Measurements from ENCODE around the gene UQCRH. TPM values are rescaled to one million over a fixed set of nuclear protein-coding genes. Genes with fewer than 3 reads are reported as not detected.
"Not testable (repeated sequence)": the region's sequence is repeated elsewhere in the genome, so short reads cannot be mapped to it uniquely, and the experiment has no call there.

UQCRH gene
- total RNA-seq, 1 donor from 2014 or later = 1,143 TPM

DNA sequence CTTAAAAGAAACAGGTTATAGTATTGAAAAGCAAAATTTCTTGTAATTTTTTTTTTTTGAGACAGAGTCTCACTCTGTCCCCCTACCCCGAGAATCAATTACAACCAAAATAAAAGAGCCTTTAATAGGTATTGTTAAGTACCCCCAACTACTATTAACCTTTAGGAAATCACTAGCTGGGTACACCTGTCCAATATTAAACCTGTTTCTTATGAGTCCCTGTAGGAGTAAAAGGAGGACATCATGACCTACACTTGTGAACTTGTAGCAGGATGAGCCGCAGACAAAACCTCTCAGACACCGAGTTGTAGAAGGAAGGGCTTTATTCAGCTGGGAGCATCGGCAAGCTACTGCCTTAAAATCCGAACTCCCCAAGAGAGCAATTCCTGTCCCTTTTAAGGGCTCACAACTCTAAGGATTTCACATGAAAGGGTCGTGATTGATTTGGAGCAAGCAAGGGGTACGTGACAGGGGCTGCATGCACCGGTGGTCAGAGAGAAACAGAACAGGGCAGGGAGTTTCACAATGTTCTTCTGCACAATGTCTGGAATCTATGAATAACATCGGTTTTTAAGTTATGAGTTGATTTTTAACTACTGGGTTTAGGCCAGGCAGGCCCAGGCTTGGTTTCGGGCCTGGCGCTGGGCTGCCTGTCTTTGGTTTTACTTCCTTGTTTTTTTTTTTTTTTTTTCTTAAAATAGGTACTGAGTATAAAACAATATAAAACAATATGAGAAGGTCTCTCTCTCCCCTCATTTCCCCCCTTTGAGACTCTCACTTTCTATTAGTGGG is 22.0 kb downstream of the UQCRH start:
- DNase-seq; intact Hi-C loops (cut with DNase I); ATAC-seq (ENCODE audit: poor library complexity): not testable (repeated sequence)

DNA sequence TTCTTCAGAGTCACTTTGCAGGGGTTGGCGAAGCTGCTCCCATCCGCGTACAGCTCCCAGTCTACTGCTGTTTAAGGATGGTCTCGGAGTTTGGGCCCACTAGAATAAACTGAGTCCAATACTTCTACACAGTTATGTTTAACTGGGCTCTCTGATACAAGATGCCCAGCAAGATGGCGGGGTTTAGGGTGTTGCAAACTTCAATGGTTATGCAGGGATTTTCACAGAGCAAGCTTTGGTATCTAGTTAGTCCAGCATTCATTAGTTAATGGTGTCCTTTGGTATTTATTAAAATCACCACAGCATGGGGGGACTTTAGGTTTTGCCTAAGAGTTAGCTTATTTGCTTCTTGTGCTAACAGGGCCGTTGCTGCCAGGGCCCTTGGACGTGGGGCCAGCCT is 24.7 kb downstream of the UQCRH start:
- DNase-seq; ATAC-seq (ENCODE audit: poor library complexity); intact Hi-C loops (cut with DNase I): not testable (repeated sequence)

DNA sequence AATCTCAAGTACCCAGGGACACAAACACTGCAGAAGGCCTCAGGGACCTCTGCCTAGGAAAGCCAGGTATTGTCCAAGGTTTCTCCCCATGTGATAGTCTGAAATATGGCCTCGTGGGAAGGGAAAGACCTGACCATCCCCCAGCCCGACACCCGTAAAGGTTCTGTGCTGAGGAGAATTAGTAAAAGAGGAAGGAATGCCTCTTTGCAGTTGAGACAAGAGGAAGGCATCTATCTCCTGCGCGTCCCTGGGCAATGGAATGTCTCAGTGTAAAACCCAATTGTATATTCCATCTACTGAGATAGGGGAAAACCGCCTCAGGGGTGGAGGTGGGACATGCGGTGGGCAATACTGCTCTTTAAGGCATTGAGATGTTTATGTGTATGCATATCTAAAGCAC is 26.3 kb downstream of the UQCRH start:
- intact Hi-C loops (cut with DNase I) = not testable (repeated sequence)

DNA sequence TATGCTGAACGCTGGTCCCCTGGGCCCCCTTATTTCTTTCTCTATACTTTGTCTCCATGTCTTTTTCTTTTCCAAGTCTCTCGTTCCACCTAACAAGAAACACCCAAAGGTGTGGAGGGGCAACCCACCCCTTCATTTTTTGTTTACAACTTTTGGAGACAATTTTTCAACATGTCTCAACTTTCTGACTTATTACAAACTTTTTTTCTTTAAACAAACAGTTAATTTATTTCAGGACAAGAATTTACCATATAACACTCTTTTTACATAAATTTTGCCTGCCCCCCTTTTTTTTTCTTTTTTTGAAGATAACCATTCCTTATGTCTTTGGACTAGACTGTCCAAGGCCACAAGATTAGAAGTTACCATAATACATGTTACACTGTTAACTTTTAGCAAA is 26.9 kb downstream of the UQCRH start:
- intact Hi-C loops (cut with DNase I); ATAC-seq (ENCODE audit: poor library complexity); DNase-seq: not testable (repeated sequence)

More for the DNA sequence above, 26.3 kb downstream of the UQCRH start:
- not testable (repeated sequence) for ATAC-seq (ENCODE audit: poor library complexity); DNase-seq

DNA sequence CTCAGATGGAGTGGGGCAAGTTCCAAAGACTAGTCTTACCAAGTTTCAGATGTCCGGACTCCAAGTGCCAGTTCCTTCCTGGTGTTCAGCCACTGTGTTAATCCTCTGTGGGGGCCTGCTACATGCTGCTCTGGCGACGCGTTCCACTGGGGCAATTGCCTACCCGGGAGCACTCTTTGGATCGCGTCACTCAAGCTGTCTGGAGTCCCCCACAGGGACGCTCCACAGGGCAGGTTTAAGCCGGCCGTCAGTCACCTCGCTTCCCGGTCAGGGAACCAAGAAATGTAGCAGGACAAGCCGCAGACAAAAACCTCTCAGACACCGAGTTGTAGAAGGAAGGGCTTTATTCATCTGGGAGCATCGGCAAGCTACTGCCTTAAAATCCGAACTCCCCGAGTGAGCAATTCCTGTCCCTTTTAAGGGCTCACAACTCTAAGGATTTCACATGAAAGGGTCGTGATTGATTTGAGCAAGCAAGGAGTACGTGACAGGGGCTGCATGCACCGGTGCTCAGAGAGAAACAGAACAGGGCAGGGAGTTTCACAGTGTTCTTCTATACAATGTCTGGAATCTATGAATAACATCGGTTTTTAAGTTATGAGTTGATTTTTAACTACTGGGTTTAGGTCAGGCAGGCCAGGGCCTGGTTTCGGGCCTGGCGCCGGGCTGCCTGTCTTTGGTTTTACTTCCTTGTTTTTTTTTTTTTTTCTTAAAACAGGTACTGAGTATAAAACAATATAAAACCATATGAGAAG is 28.5 kb downstream of the UQCRH start:
- intact Hi-C loops (cut with DNase I); ATAC-seq (ENCODE audit: poor library complexity); DNase-seq: not testable (repeated sequence)

DNA sequence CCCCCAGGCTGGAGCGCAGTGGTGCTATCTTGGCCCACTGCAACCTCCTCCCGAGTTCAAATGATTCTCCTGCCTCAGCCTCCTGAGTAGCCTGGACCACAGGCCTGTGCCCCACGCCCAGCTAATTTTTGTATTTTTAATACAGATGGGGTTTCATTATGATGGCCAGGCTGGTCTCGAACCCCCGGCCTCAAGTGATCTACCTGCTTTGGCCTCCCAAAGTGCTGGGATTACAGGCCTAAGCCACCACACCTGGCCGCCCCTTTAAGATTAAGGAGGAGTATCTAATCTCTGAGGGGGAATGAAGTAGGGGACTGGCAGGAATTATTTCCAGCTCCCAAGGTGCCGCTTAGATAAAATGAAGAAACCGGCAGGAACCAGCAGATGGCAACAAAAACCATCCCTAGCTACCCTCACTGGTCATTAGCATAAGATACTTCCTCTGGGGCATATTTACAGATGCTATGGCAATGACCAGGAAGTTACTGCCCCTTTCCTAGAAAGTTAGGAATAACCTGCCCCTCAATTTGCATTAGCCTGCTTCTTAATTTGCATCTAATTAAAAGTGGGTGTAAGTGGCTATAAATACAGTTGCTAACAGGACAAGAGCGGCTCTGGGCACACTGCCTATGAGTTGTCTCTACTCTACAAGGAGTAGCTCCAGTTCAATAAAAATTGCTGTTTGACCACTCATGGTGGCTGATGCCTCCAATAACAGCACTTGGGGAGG is 30.0 kb downstream of the UQCRH start:
- DNase-seq (no peak), ATAC-seq (ENCODE audit: poor library complexity) (no peak)
- intact Hi-C loops (cut with DNase I) = no loop called here

DNA sequence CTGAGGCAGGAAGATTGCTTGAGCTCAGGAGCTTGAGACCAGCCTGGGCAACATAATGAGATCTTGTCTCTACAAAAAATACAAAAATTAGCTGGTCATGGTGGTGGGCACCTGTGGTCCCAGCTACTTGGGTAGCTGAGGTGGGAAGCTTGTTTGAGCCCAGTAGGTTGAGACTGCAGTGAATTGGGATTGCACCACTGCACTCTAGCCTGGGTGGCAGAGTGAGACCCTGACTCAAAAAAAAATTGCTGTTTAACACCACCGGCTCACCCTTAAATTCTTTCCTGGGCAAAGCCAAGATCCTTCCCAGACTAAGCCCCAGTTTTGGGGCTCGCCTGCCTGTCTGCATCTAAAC is 30.5 kb downstream of the UQCRH start:
- no peak for DNase-seq
- ATAC-seq (ENCODE audit: poor library complexity) = no peak

DNA sequence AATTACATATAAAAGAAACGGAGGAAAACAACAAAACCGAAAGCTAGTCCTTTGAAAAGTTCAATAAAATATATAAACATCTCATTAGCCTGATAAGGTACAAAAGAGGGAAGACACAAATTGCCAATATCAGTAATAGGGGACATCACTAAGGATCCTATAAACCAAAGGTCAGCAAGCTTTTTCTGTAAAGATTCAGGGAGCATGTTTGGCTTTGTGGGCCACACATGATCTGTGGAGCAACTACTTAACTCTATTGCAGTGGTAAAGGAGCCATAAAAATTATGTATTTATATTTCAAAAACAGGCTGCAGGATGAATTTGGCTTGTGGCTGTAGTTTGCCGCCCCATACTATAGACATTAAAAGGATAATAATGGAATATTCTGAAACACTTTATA is 31.6 kb downstream of the UQCRH start:
- no peak for DNase-seq
- ATAC-seq (ENCODE audit: poor library complexity) = no peak
- intact Hi-C loops (cut with DNase I) = no loop called here

More for the DNA sequence above, 30.5 kb downstream of the UQCRH start:
- intact Hi-C loops (cut with DNase I) = no loop called here

DNA sequence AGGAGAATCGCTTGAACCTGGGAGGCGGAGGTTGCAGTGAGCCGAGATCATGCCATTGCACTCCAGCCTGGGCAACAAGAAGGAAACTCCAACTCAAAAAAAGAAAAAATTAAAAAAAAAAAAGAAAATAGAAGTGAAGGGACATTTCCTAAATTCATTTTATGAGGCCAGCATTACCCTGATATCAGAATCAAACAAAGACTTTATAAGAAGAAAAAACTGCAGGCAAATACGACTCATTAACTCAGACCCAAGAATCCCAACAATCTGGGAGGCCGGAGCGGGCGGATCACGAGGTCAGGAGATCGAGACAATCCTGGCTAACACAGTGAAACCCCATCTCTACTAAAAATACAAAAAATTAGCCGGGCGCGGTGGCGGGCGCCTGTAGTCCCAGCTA is 33.9 kb downstream of the UQCRH start:
- ATAC-seq (ENCODE audit: poor library complexity); DNase-seq; intact Hi-C loops (cut with DNase I): not testable (repeated sequence)

DNA sequence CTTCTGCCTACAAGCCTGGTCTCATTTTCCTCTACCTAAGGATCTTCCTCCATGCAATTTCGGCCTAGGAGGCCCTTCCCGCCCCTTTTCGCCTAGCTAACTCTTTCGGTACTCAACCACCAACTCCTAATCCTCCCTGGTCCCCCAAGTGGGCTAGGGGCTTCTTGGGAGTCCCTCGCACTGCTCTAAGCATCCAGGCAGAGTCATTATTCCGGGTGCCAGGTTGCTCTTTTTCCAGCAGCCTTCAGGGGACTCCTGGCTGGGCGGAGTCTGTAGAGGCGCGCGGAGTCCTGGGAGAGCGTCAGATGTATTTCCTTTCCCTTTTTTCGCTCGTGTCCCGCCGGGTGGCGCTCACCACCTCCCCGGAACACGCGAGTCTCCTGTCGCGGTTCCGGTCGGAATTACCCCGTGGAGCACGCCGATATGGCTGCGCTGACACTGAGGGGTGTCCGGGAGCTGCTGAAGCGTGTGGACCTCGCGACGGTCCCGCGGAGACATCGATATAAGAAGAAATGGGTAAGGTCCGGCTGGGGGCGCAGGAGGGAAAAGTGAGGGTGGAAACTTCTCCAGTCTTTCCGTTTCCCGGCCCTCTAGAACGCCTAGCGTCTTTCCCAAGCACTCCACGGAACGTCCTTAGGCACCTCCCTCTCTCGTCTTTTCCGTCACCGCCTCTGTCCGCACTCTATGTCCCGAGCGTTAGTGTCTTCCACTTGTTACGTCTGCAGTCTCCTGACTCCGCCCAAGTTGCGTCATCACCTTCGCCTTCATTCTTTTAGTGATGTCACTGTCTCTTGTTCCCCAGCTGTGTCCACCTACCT is 37.1 kb downstream of the UQCRH start, which contains the start of gene NSUN4:
NSUN4 (plus strand) TSS at position 404 of the 818 bp plus-strand sequence; CDS start at position 424, 20 bp downstream.
- ATAC-seq (ENCODE audit: poor library complexity) = peak; percentile 96
- intact Hi-C loops (cut with DNase I) = loop anchor here (5.0 kb wide), 1 partner anchor 38 kb away; the partner anchor contains the start of genes LRRC41 and UQCRH
- peak; percentile 95 for DNase-seq

DNA sequence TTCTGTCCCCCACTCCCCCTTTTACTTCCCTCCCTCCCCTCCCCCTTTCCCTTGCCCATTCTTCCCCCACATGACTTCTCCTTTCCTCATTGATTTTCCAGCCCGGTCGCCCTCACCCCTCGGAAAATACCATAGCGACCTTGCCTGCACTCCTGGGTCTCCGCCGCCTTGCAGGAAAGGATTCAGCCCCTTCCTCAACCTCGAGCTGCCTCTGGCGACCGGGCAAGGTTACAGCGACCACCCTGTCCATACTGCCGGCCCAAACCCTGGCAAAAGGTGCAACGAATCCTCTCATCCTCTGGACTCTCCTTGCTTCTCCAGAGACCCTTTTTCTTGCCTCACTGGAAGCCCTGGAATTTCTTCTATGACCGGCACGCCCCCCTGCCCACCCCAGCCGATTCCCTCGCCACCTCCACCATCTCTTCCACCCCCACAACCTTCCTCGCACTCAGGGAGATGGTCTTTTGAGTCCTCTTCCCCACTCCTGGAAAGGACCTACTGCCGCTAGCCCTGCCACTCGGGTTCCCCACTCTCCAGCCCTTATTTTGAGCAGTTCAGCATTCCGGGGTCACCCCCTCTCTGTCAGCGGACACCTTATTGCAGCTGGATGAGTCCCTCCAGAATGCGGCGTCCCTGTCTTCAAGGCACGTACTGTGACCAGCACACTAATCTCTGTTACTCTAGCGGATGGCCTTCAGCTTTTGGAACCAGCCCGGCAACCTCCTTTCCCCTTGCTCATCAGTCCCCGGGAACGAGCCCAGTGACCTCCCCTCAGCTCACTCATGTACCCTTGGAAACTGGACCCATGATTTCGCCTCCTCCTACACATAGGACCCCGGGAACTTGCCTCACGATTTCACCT is 38.0 kb downstream of the UQCRH start:
- intact Hi-C loops (cut with DNase I) = loop anchor here (5.0 kb wide), 1 partner anchor 39 kb away; the partner anchor contains the start of genes LRRC41 and UQCRH
- DNase-seq = peak; percentile 47

DNA sequence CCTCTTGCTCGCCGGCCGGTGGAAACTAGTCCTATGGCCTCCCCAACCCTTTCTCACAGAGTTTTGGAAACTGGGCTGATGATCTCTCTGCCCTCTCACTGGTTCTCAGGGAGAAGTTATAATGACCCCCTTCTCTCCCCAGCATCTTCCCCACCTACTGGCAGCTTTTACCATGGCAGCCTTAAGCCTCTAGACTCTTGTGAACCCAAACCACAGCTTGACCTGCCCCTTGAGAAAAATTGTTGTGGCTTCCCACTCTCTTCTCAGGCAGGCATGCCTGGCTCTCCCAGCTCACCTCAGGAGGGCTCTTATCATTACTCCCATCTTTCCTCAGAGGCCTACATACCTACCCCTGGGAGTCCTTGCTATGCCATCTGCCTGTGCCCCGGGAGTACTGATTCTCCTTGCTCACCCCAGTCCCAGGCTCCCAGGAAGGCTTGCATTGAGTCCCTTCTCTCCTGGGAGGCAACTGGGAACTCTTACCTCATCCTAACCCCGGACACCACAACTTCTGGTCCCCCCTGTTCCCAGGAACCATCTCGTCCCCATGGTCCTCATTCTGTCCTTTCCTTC is 38.7 kb downstream of the UQCRH start:
- ATAC-seq (ENCODE audit: poor library complexity) (no peak), DNase-seq (no peak)
- intact Hi-C loops (cut with DNase I) = loop anchor here (5.0 kb wide), 1 partner anchor 40 kb away; the partner anchor contains the start of genes LRRC41 and UQCRH

More for the DNA sequence above, 38.0 kb downstream of the UQCRH start:
- ATAC-seq (ENCODE audit: poor library complexity) = no peak

DNA sequence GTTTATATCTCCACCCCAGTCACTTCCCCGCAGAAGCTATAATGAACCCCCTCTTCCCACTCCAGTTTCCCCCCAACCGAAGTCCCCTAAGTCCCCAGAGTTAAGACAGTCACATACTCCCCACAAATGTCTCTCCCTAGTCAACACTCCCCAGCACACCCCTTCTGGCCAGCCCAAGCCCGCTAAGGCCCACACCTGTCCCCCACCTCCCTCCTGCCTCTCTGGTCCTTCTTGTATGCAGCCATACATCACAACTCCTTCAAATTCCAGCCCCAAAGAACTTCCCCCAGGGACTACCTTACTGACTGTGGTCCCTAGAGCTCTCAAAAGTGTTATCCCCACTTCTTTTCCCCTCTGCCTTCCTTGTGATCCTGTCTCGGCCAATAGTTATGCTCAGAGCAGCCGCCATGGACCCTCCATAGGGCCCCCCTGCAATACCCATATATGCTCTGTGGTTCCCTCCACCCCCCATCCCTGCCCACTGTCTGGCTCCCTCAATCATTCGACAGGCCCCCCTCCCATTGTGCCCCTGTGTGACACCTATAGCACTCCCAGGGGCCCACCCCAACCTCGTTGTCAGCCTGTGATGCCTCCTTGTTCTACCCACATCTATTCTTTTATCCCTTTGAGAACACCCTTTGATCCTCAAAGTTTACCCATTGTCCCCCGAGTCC is 39.3 kb downstream of the UQCRH start:
- intact Hi-C loops (cut with DNase I) = loop anchor here (5.0 kb wide), 1 partner anchor 41 kb away; the partner anchor contains the start of genes LRRC41 and UQCRH

DNA sequence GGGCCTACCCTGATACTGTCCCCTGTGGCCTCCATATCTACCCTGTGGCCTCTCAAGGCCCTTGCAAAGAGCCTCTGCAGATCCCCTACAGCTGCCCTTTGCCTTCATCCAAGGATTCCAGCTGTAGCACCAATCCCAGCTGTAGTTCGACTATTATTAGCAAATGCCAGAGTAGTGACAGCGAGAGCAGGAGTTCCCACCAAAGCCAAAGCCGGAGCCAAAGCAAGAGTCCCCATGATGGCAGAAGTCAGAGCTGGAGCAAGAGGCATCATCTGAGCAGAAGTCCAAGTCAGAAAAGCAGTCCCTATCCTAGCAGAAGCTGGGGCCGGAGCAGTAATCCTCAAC is 39.8 kb downstream of the UQCRH start:
- intact Hi-C loops (cut with DNase I) = loop anchor here (5.0 kb wide), 1 partner anchor 41 kb away; the partner anchor contains the start of genes LRRC41 and UQCRH
- ATAC-seq (ENCODE audit: poor library complexity) = no peak

More for the DNA sequence above, 39.3 kb downstream of the UQCRH start:
- DNase-seq (no peak), ATAC-seq (ENCODE audit: poor library complexity) (no peak)

DNA sequence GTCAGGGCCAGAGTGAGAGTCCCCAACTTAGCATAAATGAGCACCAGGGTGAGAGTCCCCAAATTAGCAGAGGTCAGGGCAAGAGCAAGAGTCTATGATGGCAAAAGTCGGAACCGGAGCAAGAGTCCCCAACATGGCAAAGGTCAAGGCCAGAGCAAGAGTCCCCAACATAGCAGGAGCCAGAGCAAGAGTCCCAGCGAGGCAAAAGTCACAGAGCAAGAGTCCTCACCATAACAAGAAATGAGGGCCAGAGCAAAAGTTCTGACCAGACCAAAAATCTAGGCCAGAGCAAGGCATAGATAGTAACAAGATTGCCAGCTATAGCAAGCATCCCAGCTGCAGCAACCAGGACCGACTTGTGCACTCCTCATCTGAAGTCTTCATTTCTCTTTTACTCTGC is 40.2 kb downstream of the UQCRH start:
- ATAC-seq (ENCODE audit: poor library complexity) = no peak
- intact Hi-C loops (cut with DNase I) = loop anchor here (5.0 kb wide), 1 partner anchor 41 kb away; the partner anchor contains the start of genes LRRC41 and UQCRH
- DNase-seq = no peak

More for the DNA sequence above, 39.8 kb downstream of the UQCRH start:
- no peak for DNase-seq

DNA sequence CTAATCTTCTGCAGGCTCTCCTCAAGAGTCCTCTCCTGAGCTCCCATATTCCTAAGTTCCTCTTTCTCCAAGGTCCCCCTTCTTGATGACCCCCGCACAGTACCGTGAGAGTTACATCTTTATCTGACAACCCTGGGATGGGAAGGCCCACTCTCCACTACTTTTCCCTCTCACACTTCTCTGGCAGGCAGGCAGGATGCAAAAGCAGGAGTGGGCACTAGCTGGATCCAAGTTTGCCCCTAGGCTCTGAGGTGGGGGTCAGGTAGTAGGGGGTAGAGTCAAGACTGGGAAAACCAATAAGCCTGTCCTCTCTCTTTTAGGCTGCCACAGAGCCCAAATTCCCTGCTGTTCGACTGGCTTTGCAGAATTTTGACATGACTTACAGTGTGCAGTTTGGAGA is 41.0 kb downstream of the UQCRH start:
- intact Hi-C loops (cut with DNase I) = loop anchor here (5.0 kb wide), 1 partner anchor 42 kb away; the partner anchor contains the start of genes LRRC41 and UQCRH
- ATAC-seq (ENCODE audit: poor library complexity) (no peak), DNase-seq (no peak)

Data from Right ventricle myocardium superior (tissue), 1 donor.